Ovary (tissue), 3 donors: ENCODE results near the gene MIEN1.

Experiments used
- CTCF ChIP-seq, 3 donors: fragments of 450-650 bp in 2 of 3; fragments of 200-600 bp in 1 of 3; IDR thresholded peaks; one replicate each; pipeline versions ENCODE4 v1.5.1 to v1.8.0; 2016 to 2022; ENCODE audit warnings: antibody characterized with exemption in 3 of 3, mild to moderate bottlenecking in 1 of 3
- POLR2A ChIP-seq: fragments of 450-650 bp; IDR thresholded peaks from one replicate; pipeline ENCODE4 v1.6.1; 2017; ENCODE audit warnings: antibody characterized with exemption, mild to moderate bottlenecking, moderate library complexity
- donor health status: DM: no; HTN: no; CAD: no.

GRCh38 chr17:39706921-39707337 is 23.4 kb downstream of the MIEN1 start:
- TF ChIP-seq CTCF (IDR thresholded peaks at IDR 0.05) (no peak), POLR2A (no peak)
